ENCODE measurements around the gene SLC41A1.

GRCh38 chr1:205756552-205756951, 56.4 kb downstream of the SLC41A1 start:
- TF ChIP-seq, protein P1, sequence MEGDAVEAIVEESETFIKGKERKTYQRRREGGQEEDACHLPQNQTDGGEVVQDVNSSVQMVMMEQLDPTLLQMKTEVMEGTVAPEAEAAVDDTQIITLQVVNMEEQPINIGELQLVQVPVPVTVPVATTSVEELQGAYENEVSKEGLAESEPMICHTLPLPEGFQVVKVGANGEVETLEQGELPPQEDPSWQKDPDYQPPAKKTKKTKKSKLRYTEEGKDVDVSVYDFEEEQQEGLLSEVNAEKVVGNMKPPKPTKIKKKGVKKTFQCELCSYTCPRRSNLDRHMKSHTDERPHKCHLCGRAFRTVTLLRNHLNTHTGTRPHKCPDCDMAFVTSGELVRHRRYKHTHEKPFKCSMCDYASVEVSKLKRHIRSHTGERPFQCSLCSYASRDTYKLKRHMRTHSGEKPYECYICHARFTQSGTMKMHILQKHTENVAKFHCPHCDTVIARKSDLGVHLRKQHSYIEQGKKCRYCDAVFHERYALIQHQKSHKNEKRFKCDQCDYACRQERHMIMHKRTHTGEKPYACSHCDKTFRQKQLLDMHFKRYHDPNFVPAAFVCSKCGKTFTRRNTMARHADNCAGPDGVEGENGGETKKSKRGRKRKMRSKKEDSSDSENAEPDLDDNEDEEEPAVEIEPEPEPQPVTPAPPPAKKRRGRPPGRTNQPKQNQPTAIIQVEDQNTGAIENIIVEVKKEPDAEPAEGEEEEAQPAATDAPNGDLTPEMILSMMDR (IDR thresholded peaks at IDR 0.05; ENCODE audit: low read depth, low read length): no peak
- TF ChIP-seq EZH2phosphoT487 (IDR thresholded peaks at IDR 0.05; ENCODE audit: low read depth): no peak
